IPS DF 6.9 (cell line): ENCODE measurements around the gene TNFRSF19.
"Not testable (repeated sequence)": the region's sequence is repeated elsewhere in the genome, so short reads cannot be mapped to it uniquely, and the experiment has no call there.

Experiments used
- DNase-seq: peaks from one replicate; pipeline ENCODE4 v3.0.0-alpha.2; 2013; ENCODE audit warnings: low read depth, low spot score
- H3K27ac ChIP-seq: one replicate; pipeline ENCODE4 v1.5.1; 2013; ENCODE audit warnings: low read length, control low read depth
- H3K27me3 ChIP-seq: 2 replicates; pipeline ENCODE4 v1.6.1; 2013; ENCODE audit warnings: mild to moderate bottlenecking, low read length; ENCODE audit not compliant: control insufficient read depth, insufficient read depth
- H3K36me3 ChIP-seq: 2 replicates; pipeline ENCODE4 v1.6.1; 2013; ENCODE audit warnings: low read length; ENCODE audit not compliant: control insufficient read depth, insufficient read depth
- H3K4me1 ChIP-seq: 2 replicates; pipeline ENCODE4 v1.6.1; 2013; ENCODE audit warnings: low read length; ENCODE audit not compliant: control insufficient read depth, insufficient read depth
- H3K4me3 ChIP-seq: 2 replicates; pipeline ENCODE4 v1.5.1; 2013; ENCODE audit warnings: mild to moderate bottlenecking, low read length
- H3K9me3 ChIP-seq: 2 replicates; pipeline ENCODE4 v1.6.1; 2013; ENCODE audit warnings: low read length, inconsistent platforms; ENCODE audit not compliant: control insufficient read depth, insufficient read depth
- WGBS: extraction: QIAGEN DNeasy Blood & Tissue Kit; methylation state at CpG from one replicate; pipeline ENCODE4 v1.1.7; 2013; ENCODE audit warnings: mixed read lengths, missing lambda C conversion rate; ENCODE audit not compliant: insufficient read length, insufficient coverage; 5-methylcytosine and 5-hydroxymethylcytosine counted together

TNFRSF19 gene

DNA sequence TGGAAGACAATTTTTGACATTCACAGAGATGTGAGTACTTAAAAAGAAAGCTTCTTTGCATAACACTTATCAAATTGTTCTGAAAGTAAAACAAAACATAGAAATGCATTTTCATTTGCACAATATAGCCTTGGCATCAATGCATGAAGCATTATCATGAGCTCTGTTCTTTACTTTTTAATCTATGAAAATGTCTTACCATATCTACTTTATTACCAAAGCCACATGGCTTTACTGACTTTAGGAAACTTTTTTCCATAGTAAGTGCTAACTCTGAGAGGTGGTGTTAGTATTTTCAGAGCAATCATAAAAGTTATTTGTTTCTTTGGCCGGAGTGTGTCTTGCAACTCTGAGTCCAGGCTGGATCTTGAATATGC lies 10.5 kb downstream of the TNFRSF19 start:
- Histone ChIP-seq H3K4me3 (no peak overlapping the region), H3K27ac (no peak overlapping the region), H3K27me3 (peaks cover 7% of the 10 kb centered on the region; the same call in 1 of the 2 replicates), H3K4me1 (no peaks in the 10 kb centered on the region), H3K36me3 (no peaks in the 10 kb centered on the region; the same call in 1 of the 2 replicates), H3K9me3 (no peaks in the 10 kb centered on the region)
- no peak for DNase-seq
- WGBS, result no CpG with 5 or more reads among the region's 1 CpG

DNA sequence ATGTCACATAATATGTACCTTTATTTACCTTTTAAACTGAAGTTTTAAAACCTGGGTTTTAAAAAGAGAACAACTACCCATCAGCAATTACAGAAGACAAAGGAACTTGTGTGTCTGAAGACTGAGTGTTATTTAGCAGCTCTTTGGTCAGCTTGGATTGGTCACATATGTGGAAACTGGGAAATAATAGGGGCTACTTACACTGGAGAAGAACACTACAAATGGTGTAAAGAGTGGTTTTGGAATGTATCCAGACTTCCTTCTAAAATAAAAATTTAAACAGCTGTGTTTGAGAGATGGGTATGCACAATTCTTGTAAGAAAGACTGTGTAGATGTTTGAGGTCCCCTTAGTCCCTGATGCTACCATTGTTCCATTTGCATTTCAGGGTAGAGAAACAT lies 13.3 kb downstream of the TNFRSF19 start:
- DNase-seq, result no peak

DNA sequence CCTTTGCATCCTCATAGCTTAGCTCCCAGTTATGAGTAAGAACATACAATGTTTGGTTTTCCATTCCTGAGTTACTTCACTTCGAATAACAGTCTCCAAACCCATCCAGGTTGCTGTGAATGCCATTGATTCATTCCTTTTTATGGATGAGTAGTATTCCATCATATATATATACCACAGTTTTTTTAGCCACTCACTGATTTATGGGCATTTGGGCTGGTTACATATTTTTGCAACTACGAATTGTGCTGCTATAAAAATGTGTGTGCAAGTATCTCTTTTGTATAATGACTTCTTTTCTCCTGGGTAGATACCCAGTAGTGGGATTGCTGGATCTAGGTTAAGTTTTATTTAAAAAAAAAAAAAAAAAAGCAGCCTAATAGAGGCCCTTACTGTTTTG lies 14.1 kb downstream of the TNFRSF19 start:
- Histone ChIP-seq H3K36me3 (no peaks in the 10 kb centered on the region; the same call in 1 of the 2 replicates), H3K4me1 (no peaks in the 10 kb centered on the region), H3K27me3 (peaks cover 7% of the 10 kb centered on the region; the same call in 1 of the 2 replicates), H3K9me3 (no peaks in the 10 kb centered on the region), H3K27ac (no peak overlapping the region), H3K4me3 (no peak overlapping the region)
- no CpG with 5 or more reads among the region's 2 CpGs for WGBS
- DNase-seq, result no peak

More for the DNA sequence above, 13.3 kb downstream of the TNFRSF19 start:
- Histone ChIP-seq H3K4me1 (no peaks in the 10 kb centered on the region), H3K9me3 (no peaks in the 10 kb centered on the region), H3K27ac (no peak overlapping the region), H3K36me3 (no peaks in the 10 kb centered on the region; the same call in 1 of the 2 replicates), H3K4me3 (no peak overlapping the region), H3K27me3 (peaks cover 7% of the 10 kb centered on the region; the same call in 1 of the 2 replicates)

DNA sequence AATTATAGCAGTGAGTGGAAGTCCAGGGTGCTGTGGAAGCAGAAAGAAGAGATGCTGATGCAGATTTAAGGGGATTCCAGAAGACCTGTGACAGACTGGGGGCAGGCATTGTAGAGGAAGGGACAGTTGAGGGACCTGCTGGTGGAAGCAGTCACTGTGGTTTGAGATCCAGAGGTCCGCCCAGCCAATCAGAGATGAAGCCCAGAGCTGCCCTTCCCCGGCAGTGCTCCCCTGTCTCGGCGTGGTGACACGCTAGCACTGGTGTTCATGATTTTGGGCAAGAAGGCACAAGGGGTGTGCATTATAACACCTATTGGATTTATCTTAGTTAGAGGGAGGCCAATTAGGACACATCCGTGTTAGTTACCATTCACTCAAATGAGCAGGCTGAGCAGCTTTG lies 16.1 kb downstream of the TNFRSF19 start:
- Histone ChIP-seq H3K4me1 (no peaks in the 10 kb centered on the region), H3K4me3 (no peak overlapping the region), H3K27me3 (no peaks in the 10 kb centered on the region), H3K36me3 (no peaks in the 10 kb centered on the region), H3K9me3 (no peaks in the 10 kb centered on the region), H3K27ac (no peak overlapping the region)
- WGBS, result no CpG with 5 or more reads among the region's 6 CpGs
- no peak for DNase-seq

DNA sequence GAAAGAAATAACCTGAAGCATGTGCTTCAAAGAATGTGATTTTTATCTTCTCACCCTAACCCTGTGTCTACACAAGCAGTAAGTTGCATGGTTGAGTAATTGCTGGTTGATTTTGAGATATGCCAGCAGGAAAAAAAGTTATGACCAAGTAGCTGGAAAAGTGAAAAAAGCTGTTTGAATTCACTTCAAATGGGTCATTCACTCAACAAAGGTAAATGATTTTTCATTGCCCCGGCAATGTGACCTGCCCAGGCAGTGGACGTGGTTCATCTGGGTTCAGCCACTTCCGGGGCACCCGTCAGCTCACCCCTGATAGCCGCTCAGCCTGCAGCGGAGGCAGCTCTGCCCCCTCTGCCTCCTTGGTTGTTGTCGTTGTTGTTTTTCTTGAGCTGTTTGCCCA lies 18.5 kb downstream of the TNFRSF19 start:
- Histone ChIP-seq H3K9me3 (no peaks in the 10 kb centered on the region), H3K4me1 (no peaks in the 10 kb centered on the region), H3K27me3 (no peaks in the 10 kb centered on the region), H3K36me3 (no peaks in the 10 kb centered on the region), H3K4me3 (no peak overlapping the region), H3K27ac (no peak overlapping the region)
- no CpG with 5 or more reads among the region's 7 CpGs for WGBS
- DNase-seq, result no peak

DNA sequence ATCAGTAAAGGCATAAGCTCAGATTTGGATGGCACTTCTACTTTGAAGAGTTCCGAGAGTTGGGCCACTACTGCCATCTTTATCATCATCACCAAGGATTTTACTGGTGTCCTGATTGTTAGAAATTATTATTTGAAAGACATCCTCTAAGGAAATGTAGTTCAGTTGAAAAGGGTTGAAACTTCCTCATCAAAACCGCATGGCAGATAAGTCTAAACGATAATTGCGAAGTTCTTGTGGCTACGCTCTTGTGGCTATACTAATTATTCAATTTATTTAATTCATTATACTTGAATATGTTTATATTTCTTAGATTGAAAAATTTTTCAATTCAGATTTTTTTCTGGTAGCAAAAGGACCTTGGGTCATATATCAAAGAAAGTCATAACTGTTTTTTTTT lies 22.4 kb downstream of the TNFRSF19 start:
- H3K36me3 ChIP-seq, result no peaks in the 10 kb centered on the region
- no peak for DNase-seq
- no peaks in the 10 kb centered on the region for H3K9me3 ChIP-seq
- WGBS, result no CpG with 5 or more reads among the region's 5 CpGs
- no peak overlapping the region for H3K27ac ChIP-seq
- H3K4me1 ChIP-seq, result no peaks in the 10 kb centered on the region
- no peaks in the 10 kb centered on the region for H3K27me3 ChIP-seq
- no peak overlapping the region for H3K4me3 ChIP-seq

DNA sequence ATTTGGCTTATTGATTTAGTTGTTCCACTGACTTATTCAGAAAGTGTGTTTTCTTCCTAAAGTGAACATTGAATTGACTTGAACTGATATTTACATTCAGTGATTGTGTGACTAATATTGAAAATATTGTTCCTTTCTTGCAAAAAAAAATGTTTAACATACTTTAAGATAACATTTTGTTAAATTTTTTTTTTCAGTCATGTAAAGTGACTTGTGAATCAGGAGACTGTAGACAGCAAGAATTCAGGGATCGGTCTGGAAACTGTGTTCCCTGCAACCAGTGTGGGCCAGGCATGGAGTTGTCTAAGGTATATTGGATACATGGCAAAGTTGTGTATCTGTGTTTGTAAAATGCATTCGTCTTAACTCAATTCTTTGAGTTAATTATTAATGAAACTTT lies 22.9 kb downstream of the TNFRSF19 start:
- Histone ChIP-seq H3K36me3 (no peaks in the 10 kb centered on the region), H3K4me3 (no peak overlapping the region), H3K4me1 (no peaks in the 10 kb centered on the region), H3K27ac (no peak overlapping the region), H3K27me3 (no peaks in the 10 kb centered on the region), H3K9me3 (no peaks in the 10 kb centered on the region)
- WGBS, result no CpG with 5 or more reads among the region's 2 CpGs
- no peak for DNase-seq

DNA sequence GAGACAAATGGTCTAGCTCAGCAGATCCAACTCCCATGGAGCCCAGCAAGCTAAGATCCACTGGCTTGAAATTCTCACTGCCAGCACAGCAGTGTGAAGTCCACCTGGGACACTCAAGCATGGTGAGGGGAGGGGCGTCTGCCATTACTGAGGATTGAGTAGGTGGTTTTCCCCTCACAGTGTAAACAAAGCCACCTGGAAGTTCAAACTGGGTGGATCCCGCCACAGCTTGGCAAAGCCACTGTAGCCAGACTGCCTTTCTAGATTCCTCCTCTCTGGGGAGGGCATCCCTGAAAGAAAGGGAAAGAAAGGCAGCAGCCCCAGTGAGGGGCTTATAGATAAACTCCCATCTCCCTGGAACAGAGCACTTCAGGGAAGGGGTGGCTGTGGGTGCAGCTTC lies 24.1 kb downstream of the TNFRSF19 start:
- H3K36me3 ChIP-seq, H3K4me3 ChIP-seq, H3K27ac ChIP-seq: not testable (repeated sequence)

DNA sequence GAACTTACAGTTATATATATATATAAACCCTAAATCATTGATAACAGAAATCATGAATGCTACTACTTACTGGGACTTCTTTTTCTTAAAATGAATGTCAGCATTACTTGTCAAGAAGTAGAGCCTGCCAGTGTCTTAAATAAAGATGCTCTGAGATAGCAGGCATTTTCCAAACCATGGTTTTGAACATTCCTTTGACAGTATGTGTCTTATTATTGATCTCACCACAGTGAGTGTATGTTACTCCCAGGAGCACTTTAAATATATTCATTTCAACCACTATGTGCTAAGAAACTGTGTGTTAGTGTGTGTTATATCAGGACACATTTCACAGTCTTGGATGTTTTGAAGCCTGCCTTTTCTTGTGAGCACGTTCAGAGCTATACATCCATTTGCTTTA lies 28.2 kb downstream of the TNFRSF19 start:
- no peaks in the 10 kb centered on the region for H3K9me3 ChIP-seq
- H3K4me1 ChIP-seq, result no peaks in the 10 kb centered on the region
- no peaks in the 10 kb centered on the region for H3K27me3 ChIP-seq
- H3K4me3 ChIP-seq, result no peak overlapping the region
- DNase-seq, result no peak
- no peak overlapping the region for H3K27ac ChIP-seq
- H3K36me3 ChIP-seq, result no peaks in the 10 kb centered on the region
- no CpG with 5 or more reads among the region's 1 CpG for WGBS

More for the DNA sequence above, 24.1 kb downstream of the TNFRSF19 start:
- not testable (repeated sequence) for DNase-seq, H3K4me1 ChIP-seq, H3K27me3 ChIP-seq, H3K9me3 ChIP-seq
- WGBS, result no CpG with 5 or more reads among the region's 2 CpGs

DNA sequence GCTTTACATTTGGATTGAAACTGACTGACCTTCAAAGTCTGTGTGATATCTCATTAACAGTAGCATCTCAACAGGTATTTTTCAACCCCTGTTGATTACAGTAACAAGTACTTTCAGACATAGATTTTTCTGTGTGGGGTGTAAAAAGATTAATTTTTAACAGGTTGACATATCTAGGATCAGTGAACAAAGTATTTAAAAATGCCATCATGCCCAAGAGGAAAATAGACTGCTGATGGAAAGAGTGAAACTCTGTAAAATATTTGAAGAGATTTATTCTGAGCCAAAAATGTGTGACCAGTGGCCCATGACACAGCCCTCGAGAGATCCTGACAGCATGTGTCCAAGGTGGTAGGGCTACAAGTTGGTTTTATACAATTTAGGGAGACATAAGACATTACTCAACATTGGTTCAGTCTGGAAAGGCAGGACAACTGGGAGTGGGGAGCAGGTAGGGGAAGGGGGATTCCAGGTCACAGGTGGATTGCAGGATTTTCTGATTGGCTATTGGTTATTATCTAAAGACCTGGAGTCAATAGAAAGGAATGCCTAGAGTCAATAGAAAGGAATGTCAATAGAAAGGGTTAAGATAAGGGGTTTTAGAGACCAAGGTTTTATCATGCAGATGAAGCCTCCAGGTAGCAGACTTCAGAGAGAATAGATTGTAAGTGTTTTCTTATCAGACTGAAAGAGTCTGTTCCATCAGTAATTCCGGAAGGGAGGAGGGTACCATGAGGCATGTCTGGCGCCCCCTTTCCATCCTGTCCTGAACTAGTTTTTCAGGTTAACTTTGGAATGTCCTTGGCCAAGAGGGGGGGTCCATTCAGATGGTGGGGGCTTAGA lies 29.1 kb downstream of the TNFRSF19 start:
- no peaks in the 10 kb centered on the region for H3K4me1 ChIP-seq
- no peaks in the 10 kb centered on the region for H3K9me3 ChIP-seq
- WGBS, result no CpG with 5 or more reads among the region's 3 CpGs
- peak; percentile 57 for DNase-seq
- H3K27ac ChIP-seq, result no peak overlapping the region
- H3K27me3 ChIP-seq, result no peaks in the 10 kb centered on the region
- no peak overlapping the region for H3K4me3 ChIP-seq
- H3K36me3 ChIP-seq, result no peaks in the 10 kb centered on the region

DNA sequence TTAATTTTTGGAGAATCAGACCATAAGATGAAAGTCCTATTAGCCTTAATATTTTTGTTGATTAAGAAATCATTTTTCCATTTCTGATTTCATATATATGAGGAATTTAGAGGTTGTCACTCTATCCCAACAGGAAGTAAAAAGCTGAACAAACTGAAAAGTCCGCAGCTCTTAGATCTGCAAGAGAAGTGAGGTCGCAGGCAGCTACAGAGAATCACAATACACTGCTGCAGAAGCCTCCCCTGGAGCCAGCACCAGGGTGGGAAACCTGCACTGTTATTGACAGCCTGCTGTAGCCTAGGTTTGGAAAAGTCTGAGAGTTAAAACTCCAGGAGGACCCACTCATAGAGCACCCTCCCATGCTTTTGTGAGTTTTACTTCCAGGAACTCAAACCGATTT lies 29.9 kb downstream of the TNFRSF19 start:
- Histone ChIP-seq H3K9me3 (no peaks in the 10 kb centered on the region), H3K4me1 (no peaks in the 10 kb centered on the region), H3K4me3 (no peak overlapping the region), H3K27ac (no peak overlapping the region), H3K27me3 (no peaks in the 10 kb centered on the region), H3K36me3 (no peaks in the 10 kb centered on the region)
- WGBS, result no CpG with 5 or more reads among the region's 3 CpGs
- DNase-seq, result no peak
